A172 (cell line): ENCODE data around the gene PACS2. TPM values are rescaled to one million over a fixed set of nuclear protein-coding genes. Genes with fewer than 3 reads are reported as not detected.
"Not testable (repeated sequence)": the region's sequence is repeated elsewhere in the genome, so short reads cannot be mapped to it uniquely, and the experiment has no call there.

Experiments
- DNase-seq: peaks from one replicate; pipeline ENCODE4 v3.0.0-alpha.2; 2015; ENCODE audit warnings: low spot score
- total RNA-seq: library from RNA; depleted of rRNA; stranded (reverse); fragments of >200 nt; shearing (Covaris generic); gene quantifications from 2 replicates; pipeline ENCODE4 v1.2.3, GENCODE V29; 2014

The PACS2 gene
- total RNA-seq, 1 experiment from 2014 or later: 35.9 TPM

DNA sequence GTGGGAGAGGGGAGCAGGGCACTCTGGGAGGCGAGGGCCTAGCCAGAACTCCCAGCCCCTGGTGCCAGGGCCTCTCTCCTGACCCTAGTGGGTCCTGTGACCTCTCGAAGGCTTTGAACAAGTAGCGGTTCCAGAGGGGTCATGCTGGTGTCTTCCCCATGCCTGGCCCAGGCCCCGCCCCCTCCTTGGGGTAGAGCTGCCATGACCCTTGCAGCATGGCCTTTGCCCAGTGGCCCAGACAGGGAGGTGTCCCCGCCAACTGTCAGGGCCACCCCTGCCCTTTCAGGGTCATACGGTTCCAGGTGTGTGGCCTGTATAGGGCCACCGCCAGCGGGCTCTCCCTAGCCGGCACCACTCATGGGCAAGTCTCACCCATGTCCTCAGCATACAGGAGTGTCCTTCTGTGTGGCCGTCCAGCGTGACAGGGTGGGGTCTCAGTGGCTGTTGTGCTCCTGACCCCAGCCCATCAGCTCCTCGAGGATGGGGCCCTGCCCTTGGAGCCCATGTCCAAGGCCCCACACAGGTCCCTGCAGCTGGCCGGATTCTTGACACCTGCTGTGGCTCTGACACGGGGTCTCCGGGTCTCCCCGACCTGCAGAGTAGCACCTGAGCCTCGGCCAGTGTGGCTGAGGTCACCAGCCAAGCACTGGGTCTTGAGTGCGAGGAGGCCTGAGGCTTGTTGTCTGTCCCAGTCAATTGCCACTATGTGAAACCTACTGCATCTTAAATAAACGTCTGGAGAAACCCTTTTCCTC is 34.6 kb downstream of the PACS2 start:
- DNase-seq: no peak

DNA sequence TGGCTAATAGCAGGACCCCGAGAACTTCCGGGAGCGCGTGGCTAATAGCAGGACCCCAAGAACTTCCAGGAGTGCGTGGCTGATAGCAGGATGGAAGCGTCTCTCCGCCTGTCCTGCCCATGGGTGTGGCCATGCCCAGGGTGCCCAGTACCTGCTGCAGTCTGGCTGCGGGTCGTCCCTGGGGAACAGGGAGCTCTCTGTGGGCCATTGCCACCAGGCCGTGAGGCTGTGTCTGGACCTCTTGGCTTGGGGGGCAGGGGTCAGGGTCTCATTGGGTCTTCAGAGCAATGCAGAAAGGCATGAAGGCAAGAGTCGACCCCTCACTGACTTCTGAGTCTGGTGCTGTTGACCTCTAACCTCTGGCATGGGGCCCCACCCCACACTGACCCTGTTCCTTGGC is 35.4 kb downstream of the PACS2 start:
- DNase-seq: no peak

DNA sequence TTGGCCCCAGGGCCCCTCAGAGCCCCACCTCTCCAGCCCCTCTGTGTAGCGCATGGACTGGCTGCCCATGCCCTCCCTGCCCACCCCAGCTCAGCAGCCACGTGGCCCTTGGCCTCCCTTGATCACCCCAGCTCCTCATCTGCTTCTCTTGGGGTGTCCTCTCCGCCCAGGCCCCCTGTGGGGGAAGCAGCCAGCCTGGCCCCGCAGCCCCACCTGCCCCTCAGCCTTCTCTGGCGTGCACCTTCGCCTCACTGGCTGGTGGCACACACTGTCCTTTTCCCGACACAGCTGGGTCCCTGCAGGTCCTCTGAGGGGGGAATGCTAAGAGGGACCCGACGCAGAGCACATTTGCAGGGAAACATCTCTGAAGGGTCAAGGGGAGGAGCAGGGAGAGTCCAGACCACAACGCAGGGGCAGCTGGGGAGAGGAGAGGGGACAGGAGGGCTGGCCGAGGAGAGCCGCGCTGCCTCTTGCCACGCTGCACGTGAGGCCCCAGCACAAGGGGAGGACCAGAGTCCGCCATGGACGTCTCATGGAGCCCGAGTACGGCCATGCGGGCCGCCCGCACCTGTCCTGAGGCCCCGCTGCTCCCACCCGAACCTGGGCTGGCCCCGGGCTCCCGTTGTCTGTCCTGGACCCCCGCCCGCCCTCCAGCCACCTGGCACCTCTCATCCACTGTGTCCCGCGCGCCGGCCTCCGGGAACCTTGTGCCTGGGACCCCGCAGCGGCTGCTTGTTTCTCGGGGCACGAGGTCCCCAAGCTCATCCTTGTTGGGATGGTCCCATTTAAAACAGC is 36.1 kb downstream of the PACS2 start:
- DNase-seq: no peak

DNA sequence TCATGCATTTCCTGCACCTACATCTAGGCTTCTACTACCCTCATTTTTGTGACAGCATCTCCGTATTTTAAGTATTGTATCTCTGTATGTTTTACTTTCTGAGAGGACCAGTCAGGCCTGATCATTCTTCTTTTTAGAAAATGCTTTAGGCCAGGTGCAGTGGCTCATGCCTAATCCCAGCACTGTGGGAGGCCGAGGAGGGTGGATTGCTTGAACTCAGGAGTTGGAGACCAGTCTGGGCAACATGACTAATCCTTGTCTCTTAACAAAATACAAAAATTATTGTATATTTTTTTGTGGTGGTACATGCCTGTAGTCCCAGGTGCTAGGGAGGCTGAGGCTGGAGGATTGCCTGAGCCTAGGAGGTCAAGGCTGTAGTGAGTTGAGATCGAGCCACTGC is 36.9 kb downstream of the PACS2 start:
- DNase-seq: no peak

DNA sequence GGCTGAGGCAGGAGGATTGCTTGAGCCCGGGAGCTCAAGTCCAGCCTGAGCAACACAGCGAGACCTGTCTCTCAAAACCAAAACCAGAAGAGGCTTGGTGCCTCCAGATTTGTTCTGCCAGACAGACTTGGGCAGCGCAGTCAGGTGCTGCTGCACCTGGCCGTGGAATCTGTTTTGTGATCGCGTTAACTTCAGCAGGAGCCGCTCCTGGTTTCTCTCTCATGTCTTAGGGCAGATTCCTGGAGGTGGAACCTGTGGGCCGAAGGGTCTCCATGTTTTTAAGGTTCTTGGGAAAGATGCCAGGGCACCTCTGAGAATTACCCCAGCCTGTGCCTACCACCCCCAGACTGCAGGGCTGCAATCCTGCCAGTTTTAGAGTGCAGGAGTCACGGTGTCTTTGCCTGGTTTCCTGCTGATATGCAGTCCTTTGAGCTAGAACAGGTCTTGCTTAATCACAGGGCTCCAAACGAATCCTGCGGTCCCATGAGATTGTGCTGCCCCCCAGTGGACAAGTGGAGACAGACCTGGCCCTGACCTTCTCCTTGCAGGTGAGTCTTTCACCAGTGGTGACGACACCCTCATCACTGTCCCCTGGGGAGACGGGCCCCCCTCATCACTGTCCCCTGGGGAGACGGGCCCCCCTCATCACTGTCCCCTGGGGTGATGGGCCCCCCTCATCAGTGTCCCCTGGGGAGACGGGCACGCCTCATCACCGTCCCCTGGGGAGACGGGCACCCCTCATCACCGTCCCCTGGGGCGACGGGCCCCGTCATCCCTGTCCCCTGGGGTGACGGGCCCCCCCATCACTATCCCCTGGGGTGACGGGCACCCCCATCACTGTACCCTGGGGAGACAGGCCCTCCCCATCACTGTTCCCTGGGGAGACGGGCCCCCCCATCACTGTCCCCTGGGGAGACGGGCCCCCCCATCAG is 37.6 kb downstream of the PACS2 start:
- peak; percentile 80 for DNase-seq

DNA sequence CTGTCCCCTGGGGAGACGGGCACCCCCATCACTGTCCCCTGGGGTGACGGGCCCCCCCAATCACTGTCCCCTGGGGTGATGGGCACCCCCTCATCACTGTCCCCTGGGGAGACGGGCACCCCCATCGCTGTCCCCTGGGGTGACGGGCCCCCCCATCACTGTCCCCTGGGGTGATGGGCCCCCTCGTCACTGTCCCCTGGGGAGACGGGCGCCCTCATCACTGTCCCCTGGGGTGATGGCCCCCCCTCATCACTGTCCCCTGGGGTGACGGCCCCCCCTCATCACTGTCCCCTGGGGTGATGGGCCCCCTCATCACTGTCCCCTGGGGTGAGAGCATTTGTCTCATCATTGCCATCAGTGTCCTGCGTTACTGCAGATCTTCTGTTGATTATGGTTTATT is 38.6 kb downstream of the PACS2 start:
- no peak for DNase-seq

DNA sequence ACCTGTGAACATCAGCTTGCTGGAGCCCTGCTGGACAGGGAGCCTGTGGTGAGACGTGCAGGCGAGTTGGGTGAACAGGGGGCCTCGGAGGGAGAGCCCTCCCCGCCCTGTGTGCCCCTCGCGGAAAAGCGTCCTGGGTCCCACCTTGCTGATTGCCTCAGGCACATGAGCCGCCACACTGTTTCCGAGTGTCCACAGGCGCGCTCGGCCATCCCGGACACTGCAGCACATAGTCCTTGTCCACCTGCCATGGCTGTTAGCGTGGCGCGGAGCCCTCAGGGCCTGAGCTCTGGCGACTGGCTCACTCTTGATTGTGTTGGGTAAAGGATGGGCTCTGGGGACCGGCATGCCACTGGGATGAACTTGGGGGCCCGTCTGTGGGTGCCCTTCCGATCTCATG is 40.0 kb downstream of the PACS2 start:
- DNase-seq: no peak

DNA sequence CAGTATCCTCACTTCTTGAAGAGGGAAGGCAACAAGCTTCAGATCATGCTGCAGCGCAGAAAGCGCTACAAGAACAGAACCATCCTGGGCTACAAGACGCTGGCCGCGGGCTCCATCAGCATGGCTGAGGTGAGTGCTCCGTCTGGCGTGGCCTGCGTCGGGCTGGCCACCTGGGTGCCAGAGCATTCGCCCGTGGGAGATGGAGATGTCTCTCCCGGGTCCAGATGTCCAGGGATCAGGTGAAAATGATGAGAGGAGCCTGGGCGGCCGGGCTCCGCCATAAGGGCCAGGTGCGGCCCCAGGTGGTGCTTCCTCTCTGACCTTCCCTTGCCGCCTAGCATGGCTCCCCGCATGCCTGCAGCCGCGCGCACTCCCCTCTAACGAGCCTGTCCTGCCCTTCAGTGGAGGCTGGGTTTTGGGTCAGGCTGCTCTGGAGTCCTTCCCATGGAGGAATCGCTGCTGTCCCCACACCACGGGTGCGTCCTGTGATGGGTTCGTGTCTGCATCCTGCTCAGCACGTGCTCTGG is 40.6 kb downstream of the PACS2 start:
- no peak for DNase-seq

DNA sequence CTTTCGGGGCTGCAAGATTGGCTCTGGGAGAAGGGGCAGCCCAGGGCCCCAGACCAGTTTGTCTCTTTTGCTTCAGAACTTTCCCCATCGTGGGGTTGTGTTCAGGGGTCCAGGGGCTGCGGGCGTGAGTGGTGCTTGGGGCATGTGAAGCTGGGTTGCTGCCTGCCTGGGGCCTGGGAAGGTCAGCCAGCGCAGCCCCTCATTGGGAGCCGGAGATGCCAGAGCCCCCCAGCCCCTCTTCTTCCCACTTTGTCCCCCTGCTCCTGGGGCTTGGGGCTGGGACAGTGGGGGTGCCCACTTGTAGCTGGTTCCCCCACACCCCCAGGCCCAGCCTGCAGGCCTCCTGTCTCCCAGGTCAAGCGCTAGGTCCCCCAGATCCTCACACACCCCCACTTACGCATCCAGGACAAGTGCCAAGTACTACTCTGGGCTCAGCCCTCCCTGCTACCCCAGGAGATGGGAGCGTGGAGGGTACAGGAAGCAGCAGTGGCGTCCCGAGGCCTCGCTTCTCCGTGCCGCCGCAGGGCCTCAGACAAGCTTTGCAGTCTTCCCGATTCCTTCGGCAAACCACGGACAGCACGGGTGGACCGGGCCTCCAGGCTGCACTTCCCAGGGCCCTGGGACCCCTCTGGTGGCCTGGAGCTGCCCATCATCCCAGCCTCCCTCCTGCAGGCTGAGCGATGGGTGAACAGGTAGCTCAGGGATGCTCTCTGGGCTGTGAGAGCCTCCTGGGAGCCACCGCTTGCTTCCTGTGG is 41.5 kb downstream of the PACS2 start:
- DNase-seq: no peak

DNA sequence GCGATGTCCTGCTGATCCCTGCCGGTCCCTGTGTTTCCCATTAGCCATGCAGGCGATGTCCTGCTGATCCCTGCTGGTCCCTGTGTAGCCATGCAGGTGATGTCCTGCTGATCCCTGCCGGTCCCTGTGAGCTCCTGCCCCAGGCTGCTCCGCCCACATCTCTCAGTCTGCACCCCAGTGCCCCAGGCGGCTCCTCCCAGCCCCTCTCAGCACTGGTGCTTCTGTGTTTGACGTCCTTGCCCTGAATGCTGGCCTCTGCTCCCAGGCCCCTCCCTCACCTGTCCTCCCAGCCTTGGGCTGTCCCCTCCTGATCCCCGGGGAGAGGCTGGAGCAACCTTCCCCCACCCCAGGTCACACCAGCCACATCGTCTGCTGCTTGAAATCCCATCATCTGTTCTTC is 42.4 kb downstream of the PACS2 start:
- no peak for DNase-seq

DNA sequence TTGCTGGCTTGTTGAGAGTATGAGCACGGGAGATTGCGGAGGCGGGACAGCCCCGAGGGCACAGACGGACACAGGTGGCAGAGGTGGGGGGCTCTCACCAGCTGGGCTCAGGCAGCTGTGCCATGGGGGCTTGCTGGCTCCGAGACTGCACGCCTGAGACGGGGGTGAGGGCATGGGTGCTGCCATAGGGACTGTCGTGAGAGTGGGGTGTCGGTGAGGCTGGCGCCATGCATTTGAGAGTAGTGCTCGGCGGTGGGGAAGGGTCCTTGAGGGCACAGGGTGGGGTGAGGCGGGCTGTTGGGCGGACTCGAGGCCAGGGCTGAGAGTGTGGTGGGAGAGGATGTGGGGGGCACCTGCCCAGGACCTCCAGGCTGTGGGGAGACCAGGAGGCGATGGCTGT is 43.1 kb downstream of the PACS2 start:
- DNase-seq: no peak

DNA sequence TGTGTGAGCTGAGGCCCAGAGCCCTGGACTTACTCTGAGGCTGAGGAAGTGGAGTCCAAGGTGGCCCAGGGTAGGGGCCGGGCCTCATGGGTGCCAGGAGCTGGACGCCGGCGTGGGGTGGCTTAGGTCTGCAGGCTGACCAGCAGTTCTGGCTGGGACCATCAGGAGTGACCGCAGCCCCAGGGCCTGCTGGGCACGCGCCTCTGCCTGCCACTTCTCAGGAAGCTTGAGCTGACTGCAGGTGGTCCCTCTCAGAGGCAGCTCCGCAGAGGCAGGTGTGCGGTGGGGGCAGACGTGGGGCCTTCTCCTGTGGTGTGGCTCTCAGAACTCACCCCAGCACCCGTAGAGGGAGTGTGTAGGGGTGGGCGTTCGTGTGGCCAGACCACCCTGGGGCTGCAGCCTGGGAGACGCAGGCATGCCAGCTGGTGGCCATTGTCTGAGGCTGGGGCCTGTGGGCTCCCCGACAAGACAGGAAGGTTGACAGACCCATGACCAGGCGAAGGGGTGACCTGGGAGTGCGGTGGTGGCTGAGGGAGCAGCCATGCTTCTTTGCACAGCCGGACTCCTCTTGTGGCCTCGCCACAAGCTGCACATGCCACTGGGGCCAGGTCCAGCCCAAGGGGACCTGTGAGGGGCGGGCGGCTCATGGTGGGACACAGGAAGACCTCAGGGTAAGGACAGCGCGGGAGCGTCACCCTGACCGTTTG is 43.7 kb downstream of the PACS2 start:
- DNase-seq: no peak

DNA sequence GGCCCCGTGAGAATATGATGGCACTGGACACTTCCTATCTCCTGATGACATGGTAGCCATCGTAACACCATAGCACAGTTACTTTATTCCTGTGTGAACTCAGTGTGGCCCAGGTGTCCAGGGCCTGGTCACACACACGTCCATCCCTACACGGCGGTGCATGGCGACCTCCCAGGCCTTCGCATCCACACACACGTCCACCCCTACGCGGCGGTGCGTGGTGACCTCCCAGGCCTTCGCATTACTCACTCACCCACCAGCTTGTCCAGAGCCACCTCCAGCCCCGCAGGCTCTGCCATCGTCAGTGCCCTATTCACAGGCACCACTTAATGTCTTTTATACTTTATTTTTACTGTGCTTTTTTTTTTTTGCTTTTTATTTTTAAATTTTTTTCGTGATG is 44.4 kb downstream of the PACS2 start:
- no peak for DNase-seq

DNA sequence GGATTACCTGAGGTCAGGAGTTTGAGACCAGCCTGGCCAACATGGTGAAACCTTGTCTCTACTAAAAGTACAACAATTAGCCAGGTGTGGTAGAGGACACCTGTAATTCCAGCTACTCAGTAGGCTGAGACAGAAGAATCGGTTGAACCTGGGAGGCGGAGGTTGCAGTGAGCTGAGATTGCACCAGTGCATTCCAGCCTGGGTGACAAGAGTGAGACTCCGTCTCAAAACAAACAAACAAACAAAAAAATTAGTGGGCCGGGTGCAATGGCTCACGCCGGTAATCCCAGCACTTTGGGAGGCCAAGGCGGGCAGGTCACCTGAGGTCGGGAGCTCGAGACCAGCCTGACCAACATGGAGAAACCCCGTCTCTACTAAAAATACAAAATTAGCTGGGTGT is 46.9 kb downstream of the PACS2 start:
- not testable (repeated sequence) for DNase-seq

DNA sequence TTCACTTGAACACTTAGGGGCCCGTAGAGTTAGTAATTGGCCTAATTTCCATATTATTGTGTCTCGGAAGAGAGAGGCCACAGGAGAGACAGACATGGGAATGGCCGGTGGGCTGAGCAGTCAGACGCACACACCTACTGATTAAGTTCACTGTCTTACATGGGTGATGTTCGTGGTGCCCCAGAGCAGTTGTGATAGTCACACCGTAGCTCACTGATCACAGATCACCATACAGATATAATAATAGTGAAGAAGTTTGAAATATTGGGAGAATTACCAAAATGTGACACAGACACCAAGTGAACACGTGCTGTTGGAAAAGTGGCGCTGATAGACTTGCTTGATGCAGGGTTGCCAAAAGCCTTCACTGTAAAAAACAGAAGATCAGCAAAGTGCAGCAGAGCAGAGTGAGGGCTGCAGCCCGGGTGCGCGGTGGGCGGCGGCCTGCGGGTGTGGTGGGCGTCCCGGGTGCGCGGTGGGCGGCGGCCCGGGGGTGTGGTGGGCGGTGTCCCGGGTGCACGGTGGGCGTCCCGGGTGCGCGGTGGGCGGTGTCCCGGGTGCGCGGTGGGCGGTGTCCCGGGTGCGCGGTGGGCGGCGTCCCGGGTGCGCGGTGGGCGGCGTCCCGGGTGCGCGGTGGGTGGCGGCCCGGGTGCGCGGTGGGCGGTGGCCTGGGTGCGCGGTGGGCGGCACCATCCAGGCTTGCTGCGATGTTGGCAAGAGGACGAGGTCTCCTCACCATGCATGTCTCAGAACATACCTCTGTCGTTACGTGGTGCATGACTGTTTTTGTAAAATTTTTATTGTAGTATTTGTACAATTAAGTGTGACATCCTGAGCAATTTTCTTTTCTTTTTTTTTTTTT is 49.5 kb downstream of the PACS2 start:
- DNase-seq: no peak

DNA sequence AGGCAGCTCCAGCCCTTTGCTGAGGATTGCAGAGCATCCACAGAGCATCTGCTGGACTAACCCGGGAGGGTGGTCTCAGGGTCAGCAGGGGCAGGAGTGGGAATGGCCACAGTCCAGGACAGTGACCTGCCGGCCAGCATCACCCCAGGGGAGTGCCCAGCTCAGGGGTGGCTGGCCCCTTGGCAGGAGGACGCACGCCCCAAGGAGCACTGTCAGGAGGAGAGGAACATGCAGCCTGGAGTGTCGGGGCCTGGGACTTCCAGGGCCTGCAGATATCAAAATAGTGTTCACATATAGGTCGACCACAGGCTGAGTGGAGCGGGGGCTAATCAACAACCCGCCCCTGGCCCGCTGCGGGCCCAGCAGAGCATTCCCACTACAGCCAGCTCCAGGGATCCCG is 50.6 kb downstream of the PACS2 start:
- no peak for DNase-seq

DNA sequence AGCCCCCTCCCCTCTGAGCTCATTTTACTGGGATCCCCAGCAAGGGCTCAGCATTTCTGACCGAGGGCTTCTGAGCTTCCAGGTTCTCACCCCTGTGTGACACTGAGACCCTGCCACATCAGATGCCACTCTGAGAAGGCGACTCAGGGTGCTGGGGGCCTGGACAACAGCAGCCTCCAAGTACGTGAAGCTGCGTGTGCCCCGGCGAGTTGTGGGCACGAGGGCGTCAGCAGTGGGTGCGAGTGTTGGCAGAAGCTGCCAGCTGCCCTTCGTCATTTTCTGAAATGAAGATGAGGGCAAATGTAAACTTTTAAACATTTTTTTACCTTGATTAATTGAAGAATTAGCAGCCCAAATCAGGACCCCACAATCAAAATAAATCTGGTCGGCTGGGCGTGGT is 51.1 kb downstream of the PACS2 start:
- DNase-seq: no peak

DNA sequence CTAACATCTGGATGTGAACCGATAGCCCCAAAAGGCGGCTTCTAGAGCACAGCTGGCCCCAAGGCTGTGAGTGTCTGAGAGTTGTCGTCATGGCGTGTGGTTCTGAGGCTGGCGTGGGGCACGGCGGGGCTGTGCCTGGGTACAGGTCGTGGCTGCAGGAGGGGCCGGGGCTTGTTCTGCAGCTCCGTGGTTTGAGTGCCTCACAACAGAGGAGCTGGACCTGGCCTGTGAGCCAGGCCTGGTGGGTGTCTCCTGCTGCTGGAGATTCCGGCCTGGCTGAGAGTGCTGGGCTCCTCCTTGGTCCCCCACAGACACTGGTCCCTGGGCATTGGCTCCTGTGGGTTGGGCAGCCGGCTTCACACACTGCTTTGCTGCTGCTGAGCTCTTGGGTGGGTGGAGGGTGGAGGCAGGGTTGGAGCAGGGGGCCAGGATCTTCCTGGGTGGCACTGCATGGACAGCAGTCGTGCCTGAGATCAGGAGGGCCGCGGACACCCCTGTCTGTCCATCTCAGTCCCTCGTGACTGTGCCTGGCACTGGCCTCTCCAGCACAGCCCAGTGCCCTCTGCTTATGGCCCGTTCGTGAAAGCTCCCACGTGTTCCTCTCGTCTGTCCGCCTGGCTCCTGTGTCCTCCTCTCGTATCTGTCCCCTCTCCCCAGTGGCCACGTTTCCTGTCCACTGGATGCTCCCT is 52.0 kb downstream of the PACS2 start:
- no peak for DNase-seq
